Hematopoietic multipotent progenitor cell (in vitro differentiated cells): ENCODE measurements around the gene GALK1. TPM values are rescaled to one million over a fixed set of nuclear protein-coding genes. Genes with fewer than 3 reads are reported as not detected.

Experiments used
- DNase-seq, 3 donors: peaks; one replicate each; pipeline ENCODE4 v3.0.0-alpha.2; 2011 to 2015; ENCODE audit warnings: low read depth in 2 of 3, low spot score in 2 of 3
- total RNA-seq: library from RNA; depleted of rRNA; stranded (reverse); fragments of >200 nt; gene quantifications from one replicate; pipeline ENCODE4 v1.2.3, GENCODE V29; 2012

The GALK1 gene
- total RNA-seq, 1 donor: 57.1 TPM

DNA sequence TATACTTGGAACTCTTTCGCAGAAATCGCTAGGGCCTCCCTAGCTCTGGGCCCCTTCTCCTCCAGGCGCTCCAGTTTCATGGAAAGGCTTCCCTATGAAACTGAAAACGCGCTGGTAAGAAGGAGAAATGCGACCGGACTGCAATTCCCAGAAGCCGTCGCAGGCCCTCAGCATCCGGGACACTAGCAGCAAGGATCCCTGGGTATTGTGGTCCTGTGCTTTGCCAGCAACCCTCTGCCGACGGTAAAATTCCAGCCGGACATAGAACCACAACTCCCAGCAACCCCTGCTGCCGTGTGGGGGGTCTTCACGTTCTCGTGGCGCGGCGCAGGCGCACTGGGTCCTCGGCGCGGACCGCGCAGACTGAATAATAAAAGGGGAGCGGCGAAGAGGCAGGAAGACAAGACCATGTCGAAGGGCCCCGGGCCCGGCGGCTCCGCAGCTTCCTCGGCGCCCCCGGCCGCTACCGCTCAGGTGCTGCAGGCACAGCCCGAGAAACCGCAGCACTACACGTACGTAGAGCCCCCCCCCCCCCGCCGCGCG, 19.6 kb upstream of the GALK1 start, which contains the start of gene UNK:
Gene UNK (plus strand): TSS at position 334 of the 543 bp plus-strand sequence. CDS start 75 bp downstream, at position 409.
- DNase-seq: peak; percentile 95 to 99 (median 98)

DNA sequence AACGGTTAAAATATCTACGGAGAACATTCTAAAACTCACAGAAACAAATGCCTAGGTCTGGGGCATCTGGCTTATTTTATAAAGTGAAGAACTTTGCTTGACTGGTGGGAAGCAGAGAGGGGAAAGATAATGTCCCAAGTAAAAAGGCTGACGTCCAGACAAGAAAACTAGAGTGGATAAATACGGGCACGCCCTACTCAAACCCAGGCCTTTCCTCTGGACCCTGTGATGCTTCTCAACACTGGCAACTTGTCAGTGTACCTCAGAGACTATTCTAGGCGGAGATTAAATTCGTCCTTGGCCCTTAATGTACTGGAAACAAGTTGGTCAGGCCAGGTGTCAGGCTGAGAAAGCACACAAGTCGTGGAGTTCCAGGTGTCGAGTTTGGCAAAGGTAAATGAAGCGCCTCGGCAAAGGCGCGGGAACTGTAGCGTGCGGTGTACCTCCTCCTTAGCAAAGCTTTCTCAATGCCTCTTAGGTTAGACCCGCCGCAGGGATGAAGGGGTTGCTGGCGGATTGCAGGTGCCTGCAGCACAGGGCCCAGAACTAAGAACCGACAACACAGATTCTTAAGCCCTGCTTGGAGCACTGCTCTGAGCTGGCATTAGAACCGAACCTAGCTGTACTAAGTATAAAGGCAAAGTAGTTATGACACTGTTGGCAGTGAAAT, 18.9 kb upstream of the GALK1 start:
- no peak for DNase-seq

DNA sequence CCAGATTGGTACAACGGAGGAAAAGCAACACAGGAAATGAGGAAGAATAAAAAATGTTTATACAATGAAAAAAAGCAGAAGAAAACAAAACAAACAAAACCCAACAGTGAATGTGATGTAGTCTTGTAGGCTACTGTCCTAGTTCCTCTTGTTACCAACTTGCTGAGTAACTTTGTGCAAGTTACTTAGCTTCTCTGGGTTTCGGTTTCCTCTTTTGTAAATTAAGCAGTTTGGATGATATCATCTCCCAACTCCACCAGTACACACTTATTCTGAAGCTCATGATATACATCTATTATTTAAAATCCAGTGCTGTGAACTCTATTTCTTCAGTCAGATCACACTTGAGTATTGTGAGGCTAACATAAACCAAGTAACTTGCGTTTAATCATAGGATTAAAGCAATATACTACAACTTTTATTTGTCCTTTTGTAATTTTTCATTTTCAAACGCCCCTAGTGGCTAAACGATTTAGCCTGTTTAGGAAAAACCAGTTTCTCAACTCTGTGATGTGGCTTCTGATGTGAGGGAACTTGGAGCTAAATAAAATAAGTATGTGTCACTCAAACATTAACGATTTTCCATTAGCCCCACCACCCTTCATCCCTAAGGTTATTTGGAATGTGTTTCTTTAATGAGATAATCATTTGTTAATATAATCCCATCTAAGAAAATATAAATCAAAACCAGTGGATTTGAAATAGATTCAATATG, 18.2 kb upstream of the GALK1 start:
- DNase-seq: peak in 2 of 3 donors; percentile 62 to 82

DNA sequence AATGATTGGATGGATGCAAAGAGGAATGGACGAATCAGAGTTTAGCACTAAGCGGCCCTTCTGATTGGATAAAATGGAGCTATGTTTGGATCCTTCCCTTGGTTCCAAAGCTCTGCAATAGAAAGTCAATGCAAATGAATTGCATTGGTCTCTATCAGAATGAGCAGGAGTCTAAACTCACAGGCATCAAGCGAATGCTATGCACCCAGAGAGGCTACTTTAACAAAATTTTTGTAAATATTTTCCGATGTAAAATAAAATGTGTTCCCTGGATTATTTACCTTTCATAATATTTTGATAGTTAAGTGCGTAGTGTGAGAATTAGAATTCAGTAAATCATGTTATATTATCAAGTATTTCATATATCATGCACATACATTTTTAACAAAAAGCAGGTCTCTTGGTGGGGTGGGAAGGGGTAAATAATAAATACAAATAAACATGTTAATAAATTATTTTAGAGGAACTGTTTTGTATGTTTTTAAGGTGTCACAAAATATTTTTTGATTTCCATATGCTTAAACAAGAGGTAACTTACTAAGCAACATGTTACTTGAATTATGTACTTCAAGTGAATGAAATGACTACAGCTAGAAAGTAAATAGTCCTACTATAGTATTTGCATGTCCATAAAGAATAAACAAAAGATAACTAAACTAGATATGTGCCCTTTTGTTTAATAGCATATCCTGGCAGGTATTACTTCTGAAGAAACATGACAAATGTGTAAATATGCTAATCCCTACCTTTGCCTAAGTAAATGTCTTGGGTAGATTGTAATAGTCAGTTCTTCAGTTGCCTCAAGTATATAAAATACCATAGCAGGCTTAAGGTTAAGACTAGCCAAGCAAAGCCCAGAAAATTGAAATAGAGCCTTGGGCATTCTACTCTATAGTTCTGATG, 15.2 kb upstream of the GALK1 start:
- DNase-seq: no peak

DNA sequence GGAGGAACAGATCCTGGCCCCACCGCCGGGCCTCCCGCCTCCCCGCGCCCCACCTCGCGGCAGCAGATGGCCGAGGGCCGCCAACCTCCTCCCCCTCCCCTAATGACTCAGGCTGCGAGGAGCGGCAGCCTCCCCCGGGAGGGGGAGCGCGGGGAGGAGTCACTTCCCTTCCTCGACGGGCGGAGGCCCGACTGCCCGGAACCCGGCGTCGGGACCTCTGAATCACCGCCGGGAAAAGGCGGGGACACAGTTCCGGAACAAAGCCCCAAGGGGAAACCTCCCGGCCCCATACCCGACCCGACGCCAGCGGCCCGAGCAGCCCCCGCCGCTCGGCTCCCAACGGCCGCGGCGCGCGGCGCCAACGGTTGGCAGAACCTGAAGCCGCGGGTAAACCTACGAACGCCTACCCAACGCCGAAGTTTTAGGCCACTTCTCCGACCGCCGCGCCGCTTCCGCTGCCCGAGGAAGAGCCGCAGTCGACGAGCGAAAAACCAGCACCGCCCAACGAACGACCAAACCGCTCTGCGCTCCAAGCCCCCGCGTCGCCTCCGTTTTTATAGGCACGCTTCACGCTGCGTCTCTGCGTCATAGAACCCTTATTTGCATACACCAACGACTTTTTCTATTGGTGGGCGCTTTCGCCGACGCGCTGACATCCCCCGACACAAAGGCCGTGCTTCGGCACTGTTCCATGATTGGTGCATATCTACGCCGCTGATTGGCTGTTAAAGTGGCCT, 14.4 kb upstream of the GALK1 start:
- DNase-seq: peak; percentile 97 to 100 (median 99)

DNA sequence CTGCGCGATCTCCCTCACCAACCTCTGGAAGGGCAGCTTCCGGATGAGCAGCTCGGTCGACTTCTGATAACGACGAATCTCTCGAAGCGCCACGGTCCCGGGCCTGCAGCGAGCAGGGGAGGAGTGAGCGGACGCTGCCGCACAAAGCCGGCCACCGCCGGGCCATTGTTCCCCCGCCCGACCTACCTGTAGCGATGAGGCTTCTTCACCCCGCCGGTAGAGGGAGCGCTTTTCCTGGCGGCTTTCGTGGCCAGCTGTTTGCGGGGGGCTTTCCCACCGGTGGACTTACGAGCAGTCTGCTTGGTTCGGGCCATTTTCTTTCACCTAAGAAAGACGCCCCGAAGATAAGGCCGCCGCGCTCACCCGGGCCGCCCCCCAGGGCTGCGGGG, 13.9 kb upstream of the GALK1 start:
- no peak for DNase-seq

DNA sequence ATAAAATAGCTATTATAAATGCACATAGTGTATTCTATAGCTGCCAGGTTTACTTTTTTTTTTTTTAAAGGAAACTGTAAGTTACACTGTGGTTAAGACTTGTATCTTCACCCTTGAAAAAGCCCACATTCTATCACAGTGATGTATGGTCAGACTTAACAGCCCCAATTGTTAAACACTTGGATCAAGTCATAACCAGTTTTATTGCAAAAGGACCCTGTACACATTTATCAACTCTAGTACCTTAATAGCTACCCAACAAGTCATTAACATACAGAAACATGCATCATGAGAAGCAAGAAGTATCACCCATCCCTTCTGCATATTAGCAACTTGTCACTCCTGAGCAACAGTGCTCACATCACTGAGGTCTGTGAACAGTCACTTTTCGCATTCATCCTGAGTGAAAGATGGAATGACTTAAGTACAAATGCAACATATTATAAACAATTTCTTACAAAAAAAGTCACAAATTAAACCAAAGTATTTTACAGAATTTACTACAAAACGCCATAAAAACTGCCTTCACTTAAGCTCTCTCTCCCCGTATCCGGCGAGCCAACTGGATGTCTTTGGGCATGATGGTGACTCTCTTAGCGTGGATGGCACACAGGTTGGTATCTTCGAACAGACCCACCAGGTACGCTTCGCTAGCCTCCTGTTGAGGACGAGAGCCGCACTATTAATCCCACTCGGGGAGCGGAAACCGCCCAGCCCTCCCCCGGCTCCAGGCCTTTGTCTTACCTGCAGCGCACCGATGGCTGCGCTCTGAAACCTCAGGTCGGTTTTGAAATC, 13.3 kb upstream of the GALK1 start:
- DNase-seq: peak in 1 of 3 donors; percentile 21

DNA sequence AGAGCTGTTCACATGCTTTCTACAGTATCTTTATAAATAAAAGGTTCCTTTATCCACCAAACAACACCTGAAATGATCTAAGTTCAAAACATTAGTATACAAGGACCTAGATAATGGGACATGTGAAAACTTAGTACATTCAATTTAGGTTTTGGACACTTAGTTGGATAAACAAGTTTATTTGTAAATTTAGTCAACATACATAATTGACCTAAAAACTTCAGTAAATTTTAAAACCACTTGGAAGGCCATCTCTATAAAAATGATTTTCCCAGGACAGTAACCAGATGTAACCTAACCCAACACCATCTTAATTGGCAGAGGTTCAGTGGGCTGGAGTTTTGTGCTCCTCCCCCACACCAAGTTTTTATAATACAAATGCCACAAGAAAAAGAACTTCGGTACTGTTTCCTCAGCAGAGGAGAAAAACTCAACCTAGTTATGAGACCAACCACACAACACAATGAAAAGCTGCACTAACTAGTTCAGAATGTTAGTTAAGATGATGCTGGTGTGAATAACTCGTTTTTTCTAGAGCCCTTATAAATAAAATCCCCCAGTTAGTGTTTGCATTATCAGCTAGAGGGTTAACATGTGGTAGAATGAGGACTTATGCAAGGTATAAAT, 12.4 kb upstream of the GALK1 start:
- DNase-seq: peak in 1 of 3 donors; percentile 58

DNA sequence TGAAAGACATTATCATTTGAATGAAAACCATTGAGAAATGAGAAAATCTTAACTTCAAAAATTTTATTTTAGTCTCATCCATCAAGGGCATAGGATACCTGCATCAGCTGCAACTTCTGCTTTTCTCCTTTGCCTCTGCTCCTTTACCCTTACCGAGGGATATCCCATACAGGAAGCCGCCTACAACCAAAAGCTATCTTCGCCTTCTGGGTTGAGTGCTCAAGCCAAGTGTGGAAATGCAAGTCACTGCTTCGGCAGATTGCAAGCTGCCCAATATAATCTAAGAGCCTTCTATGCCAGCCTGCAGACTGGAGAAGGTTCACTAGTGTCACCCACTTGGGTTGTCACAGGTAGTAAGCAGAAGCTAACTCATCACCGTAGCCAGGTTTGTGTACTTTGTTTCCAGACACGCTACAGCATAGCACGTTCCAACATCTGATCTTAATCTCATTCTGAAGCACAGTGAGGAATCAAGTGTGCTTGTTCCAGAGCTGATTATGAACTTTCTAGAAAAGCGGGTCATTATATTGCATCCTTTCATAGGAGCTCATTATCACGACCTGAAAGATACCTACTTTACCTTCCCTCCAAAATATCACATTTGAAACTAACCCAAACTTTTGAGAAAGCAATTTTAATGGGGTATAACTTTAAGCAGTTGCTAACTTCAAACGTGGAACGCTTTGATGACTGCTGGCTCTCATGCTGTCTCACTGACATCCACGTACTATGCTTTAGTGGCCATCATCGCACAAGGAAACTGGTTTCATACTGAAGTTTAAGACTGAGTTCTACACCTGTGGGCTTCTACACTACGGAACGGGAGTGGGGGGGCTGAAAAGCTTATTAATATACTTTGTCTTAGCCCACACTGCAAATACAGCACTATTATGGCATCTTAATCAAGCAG, 11.6 kb upstream of the GALK1 start:
- peak in 2 of 3 donors; percentile 73 to 93 for DNase-seq

DNA sequence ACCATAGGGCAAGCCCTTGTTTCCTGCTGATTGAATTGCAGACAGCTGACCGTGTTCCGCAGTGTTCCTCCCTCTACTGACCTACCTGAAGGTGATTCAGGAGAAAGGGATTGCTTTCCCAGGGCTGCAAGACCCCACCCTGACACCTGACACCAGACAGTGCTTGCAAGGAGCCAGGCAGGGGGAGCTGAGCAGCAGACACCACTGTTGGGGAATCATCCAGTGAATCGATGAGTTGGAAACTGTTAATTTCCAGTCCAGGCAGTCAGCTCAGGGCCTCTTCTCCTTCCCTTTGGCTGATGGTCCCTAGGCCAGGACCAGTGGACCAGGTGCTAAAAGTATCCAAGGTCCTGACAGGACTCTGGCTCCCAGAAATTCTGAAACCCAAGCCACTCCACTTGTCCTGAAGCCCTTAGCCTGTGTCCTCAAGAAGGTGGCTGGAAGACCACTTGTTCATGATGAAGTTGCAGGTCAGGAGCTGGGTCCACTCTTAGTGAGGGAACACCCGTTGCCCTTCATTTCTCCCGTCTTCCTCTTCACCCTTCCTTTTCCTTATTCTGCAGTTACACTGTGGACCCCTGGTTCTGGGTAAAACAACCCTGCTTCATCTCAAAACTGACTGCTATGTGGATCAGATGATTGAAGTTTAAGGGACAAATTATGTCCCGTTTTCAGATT, 10.1 kb upstream of the GALK1 start:
- peak in 1 of 3 donors; percentile 84 for DNase-seq

DNA sequence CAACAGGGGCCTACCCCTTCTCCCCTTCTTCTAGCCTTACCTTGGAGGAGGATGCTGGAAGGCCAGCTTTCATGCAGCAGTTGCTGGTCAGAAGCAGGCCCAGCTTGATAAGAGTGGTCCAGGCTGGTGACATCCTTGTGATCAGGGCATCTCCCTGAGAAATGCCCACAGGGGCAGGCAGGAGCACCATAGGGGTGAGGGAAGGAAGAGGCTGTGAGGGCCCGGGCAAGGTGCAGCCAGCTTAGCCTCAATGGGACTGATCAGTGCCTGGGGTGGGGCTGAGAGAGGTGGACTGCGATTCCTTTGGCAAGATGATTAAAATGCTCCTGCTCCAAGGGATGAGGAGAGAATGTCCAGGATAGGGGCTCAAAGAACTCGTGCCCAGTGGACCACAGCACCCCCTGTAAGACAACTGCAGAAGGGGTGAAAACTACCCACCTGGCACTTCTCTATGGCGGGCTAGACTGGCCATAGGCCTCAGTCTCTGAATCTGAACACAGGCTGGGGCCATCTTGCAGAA, 9.5 kb upstream of the GALK1 start:
- peak in 1 of 3 donors; percentile 38 for DNase-seq

DNA sequence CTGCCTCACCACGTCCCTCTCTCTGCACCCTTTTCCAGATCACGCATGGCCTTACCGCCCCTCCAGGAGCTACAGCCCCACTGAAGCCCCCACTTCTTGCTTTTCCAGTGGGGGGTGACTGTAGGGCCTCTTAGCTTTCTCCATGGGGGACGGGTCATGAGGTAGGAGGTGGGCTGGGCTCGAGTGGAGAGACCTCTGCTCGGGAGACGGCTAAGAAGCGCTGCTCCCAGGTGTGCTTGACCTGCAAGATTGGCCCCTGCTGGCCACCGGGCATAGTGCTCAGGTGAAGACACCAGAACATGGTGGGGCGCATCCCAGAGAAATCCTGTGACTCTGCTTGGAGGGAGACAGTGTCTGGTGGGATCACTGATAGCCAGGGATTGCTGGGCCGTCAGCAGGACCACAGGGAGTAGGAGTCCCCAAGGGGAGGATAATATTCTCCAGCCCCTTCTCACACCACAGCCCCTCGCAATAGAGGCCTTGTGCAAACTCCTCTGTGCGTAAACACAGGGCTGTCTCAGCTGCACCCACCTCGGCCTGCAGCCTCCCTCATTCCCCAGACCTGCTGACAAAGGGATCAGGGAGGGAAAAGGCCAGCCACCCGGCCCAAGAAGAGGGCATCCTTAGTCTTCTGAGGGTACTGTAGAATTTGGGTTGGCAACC, 8.9 kb upstream of the GALK1 start:
- no peak for DNase-seq

DNA sequence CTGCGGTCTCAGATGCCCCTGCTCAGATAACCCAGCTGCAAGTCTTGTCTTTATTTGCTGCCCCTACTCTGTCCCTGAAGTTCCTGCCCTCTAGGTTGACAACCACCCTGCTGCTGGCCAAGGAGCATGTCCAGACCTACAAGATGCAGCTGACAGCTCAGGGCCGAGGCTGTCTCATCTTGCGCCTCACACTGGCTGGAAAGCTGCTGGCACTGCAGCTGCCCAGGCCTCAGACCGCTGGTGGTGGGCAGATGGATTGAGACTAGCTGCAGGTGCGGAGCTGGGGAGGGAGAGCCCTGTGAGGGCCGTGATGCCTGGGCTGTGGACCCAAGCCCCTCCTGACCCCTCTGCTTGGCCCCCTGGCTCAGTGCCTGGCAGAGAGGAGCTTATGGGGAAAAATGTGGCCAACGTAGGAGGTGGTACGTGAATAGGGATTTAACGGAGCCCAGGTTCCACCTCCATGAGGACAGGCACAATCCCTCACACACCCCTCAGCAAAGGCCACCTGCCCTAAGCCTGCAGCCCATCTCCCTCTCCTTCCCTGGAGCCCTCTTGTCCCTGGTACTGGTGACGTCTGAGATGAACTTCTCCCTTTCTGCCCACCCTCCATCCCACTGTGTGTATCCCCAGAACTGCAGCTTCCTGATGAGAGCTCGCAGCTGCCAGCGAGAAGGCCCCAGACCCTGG, 8.3 kb upstream of the GALK1 start:
- DNase-seq: no peak

DNA sequence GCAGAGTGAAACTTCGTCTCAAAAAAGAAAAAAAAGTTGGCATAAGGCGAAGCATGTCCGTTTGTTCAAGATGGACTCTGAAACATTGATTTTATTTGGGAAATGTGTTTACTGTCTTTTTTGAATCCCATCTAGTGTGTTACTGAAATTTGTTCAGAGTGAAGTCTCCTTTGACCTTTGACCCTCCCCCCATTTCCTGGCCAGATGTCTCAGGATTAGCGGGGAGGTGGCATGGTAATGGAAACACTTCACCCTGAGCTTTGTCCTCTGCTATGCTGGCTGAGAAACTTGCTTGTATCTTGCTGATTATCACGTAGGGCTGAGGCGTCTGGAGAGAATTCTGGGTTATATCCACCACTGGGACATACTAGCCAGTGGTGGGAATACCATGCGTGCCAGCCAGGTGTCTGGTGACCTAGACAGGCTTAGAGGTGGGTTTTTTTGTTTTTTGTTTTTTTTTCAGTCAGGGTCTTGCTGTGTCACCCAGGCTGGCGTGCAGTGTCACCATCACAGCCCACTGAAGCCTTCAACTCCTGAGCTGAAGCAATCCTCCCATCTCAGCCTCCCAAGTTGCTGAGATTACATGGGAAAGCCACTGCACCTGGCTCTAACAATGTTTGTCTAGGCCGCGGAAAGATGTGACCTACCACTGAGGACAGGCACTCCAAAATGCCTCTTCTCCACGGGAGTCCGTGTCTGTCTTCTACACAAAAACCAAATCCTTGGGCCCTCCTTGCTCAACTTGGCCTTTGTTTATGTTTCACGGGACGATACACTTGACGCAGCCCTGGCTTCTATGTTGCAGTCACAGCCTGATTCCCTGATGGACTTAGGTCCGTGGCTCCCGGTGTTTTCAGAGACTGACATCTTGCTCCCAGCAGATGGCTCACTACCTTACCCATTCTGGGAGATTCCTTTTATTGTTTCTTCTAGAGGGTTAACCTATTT, 6.6 kb upstream of the GALK1 start:
- no peak for DNase-seq

DNA sequence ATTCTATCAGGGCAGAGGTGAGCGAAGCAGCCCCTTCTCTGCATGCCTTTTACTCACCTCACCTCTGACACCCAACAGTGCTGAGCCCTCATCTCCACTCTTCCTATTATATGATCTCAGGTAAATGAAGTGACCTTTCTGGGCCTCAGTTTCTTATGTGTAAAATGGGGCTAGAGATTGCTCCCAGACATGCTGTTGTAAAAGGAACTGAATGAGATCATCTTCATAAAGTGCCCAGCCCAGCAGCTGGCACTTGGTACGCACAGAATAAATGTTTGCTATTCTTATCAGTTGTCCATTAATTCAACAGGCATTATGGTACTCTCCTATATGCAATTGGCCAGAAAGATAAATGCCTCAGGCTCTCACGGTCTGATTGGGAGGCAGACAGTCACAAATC, 4.5 kb upstream of the GALK1 start:
- DNase-seq: no peak
